GM23338 (cell line): Measurements from ENCODE around the gene SAFB2. TPM values are rescaled to one million over a fixed set of nuclear protein-coding genes. Genes with fewer than 3 reads are reported as not detected.

Experiments used
- ATAC-seq: fragments of 200-7000 bp; cut with Tn5 transposase; 3 replicates; pipeline ENCODE4 v1.9.1; 2020
- DNase-seq: peaks from one replicate; pipeline ENCODE4 v3.0.0-alpha.2; 2015; ENCODE audit warnings: low spot score
- H2AFZ ChIP-seq: fragments of 200-600 bp; sonication (generic); 2 replicates; pipeline ENCODE4 v1.8.0; 2016; ENCODE audit warnings: antibody characterized with exemption, mild to moderate bottlenecking, moderate library complexity
- H3F3A ChIP-seq: fragments of 200-600 bp; sonication (generic); replicated peaks from 2 replicates; pipeline ENCODE4 v1.8.0; 2017; ENCODE audit warnings: antibody characterized with exemption, mixed run types, low read depth
- H3K27ac ChIP-seq: fragments of 200-600 bp; sonication (generic); 2 replicates; pipeline ENCODE4 v1.6.1; 2016; ENCODE audit warnings: low read depth
- H3K27me3 ChIP-seq: fragments of 200-600 bp; sonication (generic); 2 replicates; pipeline ENCODE4 v1.8.0; 2016; ENCODE audit warnings: mild to moderate bottlenecking, mixed run types, moderate library complexity; ENCODE audit not compliant: insufficient read depth
- H3K36me3 ChIP-seq: fragments of 200-600 bp; sonication (generic); 2 replicates; pipeline ENCODE4 v1.8.0; 2016; ENCODE audit warnings: mild to moderate bottlenecking; ENCODE audit not compliant: insufficient read depth
- H3K4me1 ChIP-seq: fragments of 200-600 bp; sonication (generic); 2 replicates; pipeline ENCODE4 v1.8.0; 2016; ENCODE audit warnings: mild to moderate bottlenecking, moderate library complexity; ENCODE audit not compliant: insufficient read depth
- H3K4me2 ChIP-seq: fragments of 200-600 bp; sonication (generic); 2 replicates; pipeline ENCODE4 v1.7.1; 2017; ENCODE audit warnings: mixed run types
- H3K4me3 ChIP-seq: fragments of 200-600 bp; sonication (generic); 2 replicates; pipeline ENCODE4 v1.6.1; 2016; ENCODE audit warnings: mixed run types
- H3K79me2 ChIP-seq: fragments of 200-600 bp; sonication (generic); replicated peaks from 2 replicates; pipeline ENCODE4 v1.8.0; 2017; ENCODE audit warnings: mild to moderate bottlenecking; ENCODE audit not compliant: insufficient read depth
- H3K9me2 ChIP-seq: fragments of 200-600 bp; sonication (generic); 2 replicates; pipeline ENCODE4 v1.8.0; 2017; ENCODE audit not compliant: insufficient read depth
- H4K20me1 ChIP-seq: fragments of 200-600 bp; sonication (generic); replicated peaks from 2 replicates; pipeline ENCODE4 v1.8.0; 2017; ENCODE audit warnings: mild to moderate bottlenecking; ENCODE audit not compliant: insufficient read depth
- H3K27ac Mint-ChIP-seq: 2 replicates; pipeline ENCODE4 v1.8.0; 2020; ENCODE audit warnings: inconsistent platforms, mild to moderate bottlenecking, moderate library complexity, mixed read lengths
- H3K27me3 Mint-ChIP-seq: 3 replicates; pipeline ENCODE4 v1.8.0; 2022; ENCODE audit warnings: low read depth, mild to moderate bottlenecking, moderate library complexity, mixed read lengths, inconsistent platforms; ENCODE audit not compliant: insufficient read depth, poor library complexity
- H3K36me3 Mint-ChIP-seq: 3 replicates; pipeline ENCODE4 v1.8.0; 2021; ENCODE audit warnings: low read depth, mild to moderate bottlenecking, inconsistent platforms, moderate library complexity, mixed read lengths
- H3K4me1 Mint-ChIP-seq: 3 replicates; pipeline ENCODE4 v1.8.0; 2020; ENCODE audit warnings: mild to moderate bottlenecking, inconsistent platforms, mixed read lengths
- H3K4me3 Mint-ChIP-seq: 3 replicates; pipeline ENCODE4 v1.8.0; 2021; ENCODE audit warnings: moderate library complexity, mild to moderate bottlenecking, inconsistent platforms, mixed read lengths
- H3K9me3 Mint-ChIP-seq: 3 replicates; pipeline ENCODE4 v1.8.0; 2020; ENCODE audit warnings: moderate library complexity, mild to moderate bottlenecking, inconsistent platforms, mixed read lengths
- CREB1 ChIP-seq: fragments of 250-450 bp; sonication (Bioruptor Pico); IDR thresholded peaks from 2 replicates; pipeline ENCODE4 v1.5.0; 2020; ENCODE audit warnings: low read depth, mild to moderate bottlenecking, moderate library complexity
- ETS1 ChIP-seq: IDR thresholded peaks from 2 replicates; pipeline ENCODE4 v1.6.1; 2016; ENCODE audit warnings: antibody characterized with exemption
- EZH2 ChIP-seq: fragments of 200-600 bp; sonication (generic); IDR thresholded peaks from one replicate; pipeline ENCODE4 v1.8.0; 2017; ENCODE audit warnings: antibody characterized with exemption, mild to moderate bottlenecking, low read depth; ENCODE audit not compliant: unreplicated experiment
- EZH2phosphoT487 ChIP-seq: fragments of 200-600 bp; sonication (generic); IDR thresholded peaks from one replicate; pipeline ENCODE4 v1.8.1; 2018; ENCODE audit warnings: antibody characterized with exemption; ENCODE audit not compliant: unreplicated experiment
- JUNB ChIP-seq: IDR thresholded peaks from one replicate; pipeline ENCODE4 v1.6.1; 2016; ENCODE audit warnings: antibody characterized with exemption; ENCODE audit not compliant: unreplicated experiment
- NANOG ChIP-seq: IDR thresholded peaks from 2 replicates; pipeline ENCODE4 v1.6.1; 2016; ENCODE audit warnings: antibody characterized with exemption, borderline replicate concordance
- POLR2AphosphoS5 ChIP-seq: IDR thresholded peaks from 2 replicates; pipeline ENCODE4 v1.6.1; 2016; ENCODE audit warnings: antibody characterized with exemption, low read depth
- STAT1 ChIP-seq: IDR thresholded peaks from one replicate; pipeline ENCODE4 v1.6.1; 2016; ENCODE audit warnings: antibody characterized with exemption; ENCODE audit not compliant: unreplicated experiment
- ZNF114 ChIP-seq: fragments of 250-450 bp; sonication (Bioruptor Pico); IDR thresholded peaks from 2 replicates; pipeline ENCODE4 v1.5.0; 2020; ENCODE audit warnings: mild to moderate bottlenecking, moderate library complexity
- ZNF331 ChIP-seq: fragments of 250-450 bp; sonication (Bioruptor Pico); IDR thresholded peaks from 2 replicates; pipeline ENCODE4 v1.5.0; 2020; ENCODE audit warnings: low read depth, mild to moderate bottlenecking, moderate library complexity
- ZNF462 ChIP-seq: fragments of 250-450 bp; sonication (Bioruptor Pico); IDR thresholded peaks from 2 replicates; pipeline ENCODE4 v1.5.0; 2020; ENCODE audit warnings: mild to moderate bottlenecking, moderate library complexity
- polyA plus RNA-seq: library from polyadenylated mRNA; unstranded; fragments of >200 nt; fragmentation: Nextera tagmentation; extraction: Ambion mirVana; gene quantifications from 2 replicates; pipeline ENCODE4 v1.2.1, GENCODE V29; 2016
- total RNA-seq: library from RNA; depleted of rRNA; stranded (reverse); fragments of >200 nt; shearing (Covaris generic); gene quantifications from 2 replicates; pipeline ENCODE4 v1.2.3, GENCODE V29; 2014
- TF ChIP-seq, protein P1 (sequence below), 2 experiments: fragments of 200-600 bp in 1 of 2; sonication (generic) in 1 of 2; conservative IDR thresholded peaks; 2 replicates each; pipeline versions ENCODE4 v1.5.1 to v1.6.1; 2016 to 2017; ENCODE audit warnings: antibody characterized with exemption in 2 of 2, low read depth in 2 of 2, mild to moderate bottlenecking in 2 of 2, moderate library complexity in 1 of 2
- TF ChIP-seq, protein P2 (sequence below): IDR thresholded peaks from one replicate; pipeline ENCODE4 v1.6.1; 2018; ENCODE audit warnings: antibody characterized with exemption; ENCODE audit not compliant: unreplicated experiment

SAFB2 gene
- total and polyA plus RNA-seq, 2 experiments from 2014 or later = 37.7 to 102 TPM

DNA sequence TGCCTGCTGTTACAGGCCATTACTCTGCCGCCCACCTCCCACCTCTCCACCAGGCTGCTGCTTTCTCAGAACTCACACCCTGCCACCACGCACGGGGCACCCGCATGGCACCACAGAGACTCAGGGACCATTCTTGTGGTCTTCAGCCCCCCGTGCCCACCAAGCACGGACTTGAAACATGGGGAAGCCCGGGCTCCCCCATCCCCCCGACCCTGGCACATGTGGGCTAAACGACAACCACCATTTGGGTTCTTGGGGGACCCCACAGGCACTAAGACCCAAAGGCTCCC is 31.8 kb downstream of the SAFB2 start:
- no peak overlapping the region for H3K27ac Mint-ChIP-seq
- ATAC-seq = no peak
- Histone ChIP-seq H3K27ac (no peak overlapping the region), H3F3A (peaks cover 2% of the 10 kb centered on the region; the same call in 1 of the 2 replicates), H4K20me1 (peaks cover 10% of the 10 kb centered on the region; the same call in 1 of the 2 replicates), H3K4me1 (peaks cover 5% of the 10 kb centered on the region; the same call in 1 of the 2 replicates), H3K4me3 (no peak overlapping the region), H2AFZ (no peak overlapping the region), H3K9me2 (no peaks in the 10 kb centered on the region), H3K27me3 (no peaks in the 10 kb centered on the region), H3K4me2 (no peak overlapping the region), H3K36me3 (peaks cover 24% of the 10 kb centered on the region), H3K79me2 (no peaks in the 10 kb centered on the region; the same call in 1 of the 2 replicates)
- no peak overlapping the region for H3K4me3 Mint-ChIP-seq
- H3K36me3 Mint-ChIP-seq = peaks cover 75% of the 10 kb centered on the region
- peaks cover 26% of the 10 kb centered on the region for H3K4me1 Mint-ChIP-seq
- peaks cover 11% of the 10 kb centered on the region for H3K27me3 Mint-ChIP-seq
- DNase-seq = no peak
- TF ChIP-seq EZH2 (no peak), ZNF331 (CRISPR knock-in tag) (no peak), ETS1 (no peak), NANOG (no peak), POLR2AphosphoS5 (no peak), ZNF462 (no peak), JUNB (no peak), EZH2phosphoT487 (no peak), CREB1 (no peak), STAT1 (no peak), ZNF114 (CRISPR knock-in tag) (no peak)
- TF ChIP-seq, protein P1, sequence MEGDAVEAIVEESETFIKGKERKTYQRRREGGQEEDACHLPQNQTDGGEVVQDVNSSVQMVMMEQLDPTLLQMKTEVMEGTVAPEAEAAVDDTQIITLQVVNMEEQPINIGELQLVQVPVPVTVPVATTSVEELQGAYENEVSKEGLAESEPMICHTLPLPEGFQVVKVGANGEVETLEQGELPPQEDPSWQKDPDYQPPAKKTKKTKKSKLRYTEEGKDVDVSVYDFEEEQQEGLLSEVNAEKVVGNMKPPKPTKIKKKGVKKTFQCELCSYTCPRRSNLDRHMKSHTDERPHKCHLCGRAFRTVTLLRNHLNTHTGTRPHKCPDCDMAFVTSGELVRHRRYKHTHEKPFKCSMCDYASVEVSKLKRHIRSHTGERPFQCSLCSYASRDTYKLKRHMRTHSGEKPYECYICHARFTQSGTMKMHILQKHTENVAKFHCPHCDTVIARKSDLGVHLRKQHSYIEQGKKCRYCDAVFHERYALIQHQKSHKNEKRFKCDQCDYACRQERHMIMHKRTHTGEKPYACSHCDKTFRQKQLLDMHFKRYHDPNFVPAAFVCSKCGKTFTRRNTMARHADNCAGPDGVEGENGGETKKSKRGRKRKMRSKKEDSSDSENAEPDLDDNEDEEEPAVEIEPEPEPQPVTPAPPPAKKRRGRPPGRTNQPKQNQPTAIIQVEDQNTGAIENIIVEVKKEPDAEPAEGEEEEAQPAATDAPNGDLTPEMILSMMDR (conservative IDR thresholded peaks at IDR 0.05; ENCODE audit: low read depth in 2 of 2) = no peak
- TF ChIP-seq, protein P2, sequence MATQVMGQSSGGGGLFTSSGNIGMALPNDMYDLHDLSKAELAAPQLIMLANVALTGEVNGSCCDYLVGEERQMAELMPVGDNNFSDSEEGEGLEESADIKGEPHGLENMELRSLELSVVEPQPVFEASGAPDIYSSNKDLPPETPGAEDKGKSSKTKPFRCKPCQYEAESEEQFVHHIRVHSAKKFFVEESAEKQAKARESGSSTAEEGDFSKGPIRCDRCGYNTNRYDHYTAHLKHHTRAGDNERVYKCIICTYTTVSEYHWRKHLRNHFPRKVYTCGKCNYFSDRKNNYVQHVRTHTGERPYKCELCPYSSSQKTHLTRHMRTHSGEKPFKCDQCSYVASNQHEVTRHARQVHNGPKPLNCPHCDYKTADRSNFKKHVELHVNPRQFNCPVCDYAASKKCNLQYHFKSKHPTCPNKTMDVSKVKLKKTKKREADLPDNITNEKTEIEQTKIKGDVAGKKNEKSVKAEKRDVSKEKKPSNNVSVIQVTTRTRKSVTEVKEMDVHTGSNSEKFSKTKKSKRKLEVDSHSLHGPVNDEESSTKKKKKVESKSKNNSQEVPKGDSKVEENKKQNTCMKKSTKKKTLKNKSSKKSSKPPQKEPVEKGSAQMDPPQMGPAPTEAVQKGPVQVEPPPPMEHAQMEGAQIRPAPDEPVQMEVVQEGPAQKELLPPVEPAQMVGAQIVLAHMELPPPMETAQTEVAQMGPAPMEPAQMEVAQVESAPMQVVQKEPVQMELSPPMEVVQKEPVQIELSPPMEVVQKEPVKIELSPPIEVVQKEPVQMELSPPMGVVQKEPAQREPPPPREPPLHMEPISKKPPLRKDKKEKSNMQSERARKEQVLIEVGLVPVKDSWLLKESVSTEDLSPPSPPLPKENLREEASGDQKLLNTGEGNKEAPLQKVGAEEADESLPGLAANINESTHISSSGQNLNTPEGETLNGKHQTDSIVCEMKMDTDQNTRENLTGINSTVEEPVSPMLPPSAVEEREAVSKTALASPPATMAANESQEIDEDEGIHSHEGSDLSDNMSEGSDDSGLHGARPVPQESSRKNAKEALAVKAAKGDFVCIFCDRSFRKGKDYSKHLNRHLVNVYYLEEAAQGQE = no peak
- no peaks in the 10 kb centered on the region; the same call in 2 of the 3 replicates for H3K9me3 Mint-ChIP-seq
